RWPE2 (cell line): ENCODE data around the gene PRR14L.
"Not testable (repeated sequence)": the region's sequence is repeated elsewhere in the genome, so short reads cannot be mapped to it uniquely, and the experiment has no call there.

Experiments
- ATAC-seq: fragments of 200-7000 bp; cut with Tn5 transposase; 3 replicates; pipeline ENCODE4 v1.9.1; 2021; ENCODE audit warnings: low read depth
- DNase-seq: peaks from one replicate; pipeline ENCODE4 v3.0.0-alpha.2; 2020; ENCODE audit warnings: low spot score
- H3K27ac ChIP-seq: fragments of 450-650 bp; 2 replicates; pipeline ENCODE4 v1.5.1; 2017; ENCODE audit warnings: mild to moderate bottlenecking; ENCODE audit not compliant: poor library complexity, severe bottlenecking
- H3K27me3 ChIP-seq: fragments of 250-450 bp; sonication (Bioruptor Pico); 2 replicates; pipeline ENCODE4 v1.5.1; 2021; ENCODE audit warnings: mild to moderate bottlenecking, moderate library complexity; ENCODE audit not compliant: insufficient read depth, poor library complexity, severe bottlenecking
- H3K36me3 ChIP-seq: fragments of 250-450 bp; sonication (Bioruptor Pico); 2 replicates; pipeline ENCODE4 v1.5.1; 2020; ENCODE audit warnings: low read depth, mild to moderate bottlenecking, moderate library complexity
- H3K4me1 ChIP-seq: fragments of 250-450 bp; sonication (Bioruptor Pico); 2 replicates; pipeline ENCODE4 v1.5.1; 2021; ENCODE audit warnings: mild to moderate bottlenecking, moderate library complexity; ENCODE audit not compliant: insufficient read depth, poor library complexity, severe bottlenecking
- H3K4me3 ChIP-seq: fragments of 250-450 bp; sonication (Bioruptor Pico); 2 replicates; pipeline ENCODE4 v1.5.1; 2021; ENCODE audit warnings: mild to moderate bottlenecking, moderate library complexity; ENCODE audit not compliant: severe bottlenecking
- H3K9me3 ChIP-seq: fragments of 250-450 bp; sonication (Bioruptor Pico); 2 replicates; pipeline ENCODE4 v1.5.1; 2021; ENCODE audit warnings: mild to moderate bottlenecking, moderate library complexity; ENCODE audit not compliant: severe bottlenecking
- TF ChIP-seq, protein P1 (sequence below): fragments of 450-650 bp; IDR thresholded peaks from one replicate; pipeline ENCODE4 v1.5.1; 2017; ENCODE audit warnings: mild to moderate bottlenecking, moderate library complexity; ENCODE audit not compliant: poor library complexity, severe bottlenecking

The PRR14L gene

DNA sequence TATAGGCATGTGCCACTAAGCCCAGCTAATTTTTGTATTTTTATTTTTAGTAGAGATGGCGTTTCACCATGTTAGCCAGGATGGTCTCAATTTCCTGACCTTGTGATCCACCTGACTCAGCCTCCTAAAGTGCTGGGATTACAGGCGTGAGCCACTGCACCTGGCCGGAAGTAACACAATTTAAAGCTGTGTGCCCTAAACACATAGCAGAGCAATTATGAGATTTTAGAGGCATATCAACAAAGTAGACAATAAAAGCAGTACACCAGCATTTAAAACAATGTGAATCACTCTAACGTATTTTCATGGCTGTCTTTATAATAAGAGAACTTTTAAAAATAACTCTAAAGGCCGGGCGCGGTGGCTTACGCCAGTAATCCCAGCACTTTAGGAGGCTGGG lies 42.4 kb downstream of the PRR14L start:
- TF ChIP-seq, protein P1, sequence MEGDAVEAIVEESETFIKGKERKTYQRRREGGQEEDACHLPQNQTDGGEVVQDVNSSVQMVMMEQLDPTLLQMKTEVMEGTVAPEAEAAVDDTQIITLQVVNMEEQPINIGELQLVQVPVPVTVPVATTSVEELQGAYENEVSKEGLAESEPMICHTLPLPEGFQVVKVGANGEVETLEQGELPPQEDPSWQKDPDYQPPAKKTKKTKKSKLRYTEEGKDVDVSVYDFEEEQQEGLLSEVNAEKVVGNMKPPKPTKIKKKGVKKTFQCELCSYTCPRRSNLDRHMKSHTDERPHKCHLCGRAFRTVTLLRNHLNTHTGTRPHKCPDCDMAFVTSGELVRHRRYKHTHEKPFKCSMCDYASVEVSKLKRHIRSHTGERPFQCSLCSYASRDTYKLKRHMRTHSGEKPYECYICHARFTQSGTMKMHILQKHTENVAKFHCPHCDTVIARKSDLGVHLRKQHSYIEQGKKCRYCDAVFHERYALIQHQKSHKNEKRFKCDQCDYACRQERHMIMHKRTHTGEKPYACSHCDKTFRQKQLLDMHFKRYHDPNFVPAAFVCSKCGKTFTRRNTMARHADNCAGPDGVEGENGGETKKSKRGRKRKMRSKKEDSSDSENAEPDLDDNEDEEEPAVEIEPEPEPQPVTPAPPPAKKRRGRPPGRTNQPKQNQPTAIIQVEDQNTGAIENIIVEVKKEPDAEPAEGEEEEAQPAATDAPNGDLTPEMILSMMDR = no peak
- DNase-seq (no peak), ATAC-seq (no peak)
- no peak overlapping the region for H3K27ac ChIP-seq
- H3K4me3 ChIP-seq = no peak overlapping the region
- no peaks in the 10 kb centered on the region for H3K27me3 ChIP-seq
- no peaks in the 10 kb centered on the region for H3K9me3 ChIP-seq
- H3K4me1 ChIP-seq = no peaks in the 10 kb centered on the region
- H3K36me3 ChIP-seq = peaks cover 57% of the 10 kb centered on the region

DNA sequence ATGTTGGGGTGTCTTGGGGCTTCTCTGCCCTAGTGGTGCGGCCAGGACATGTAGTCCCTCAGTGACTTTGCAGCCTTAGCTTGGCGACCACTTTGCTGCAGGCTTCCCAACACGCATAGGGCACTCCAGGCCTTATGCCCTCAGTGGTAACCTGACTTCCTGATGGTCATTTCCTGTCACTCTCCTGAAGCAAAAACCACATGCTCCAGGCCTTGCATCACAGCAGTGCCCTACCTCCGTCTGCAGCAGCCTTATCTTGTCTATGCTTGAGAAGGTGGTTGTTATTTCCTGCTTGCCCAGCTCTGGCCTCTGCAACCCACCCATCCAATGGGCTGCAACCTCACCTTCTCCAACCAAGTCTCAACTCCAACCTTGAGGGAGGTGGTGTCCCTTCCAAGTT lies 54.5 kb downstream of the PRR14L start:
- TF ChIP-seq, protein P1 = no peak
- no peaks in the 10 kb centered on the region for H3K4me1 ChIP-seq
- H3K36me3 ChIP-seq = peaks cover 73% of the 10 kb centered on the region
- DNase-seq (no peak), ATAC-seq (no peak)
- no peaks in the 10 kb centered on the region for H3K27me3 ChIP-seq
- no peaks in the 10 kb centered on the region for H3K9me3 ChIP-seq
- no peak overlapping the region for H3K27ac ChIP-seq
- no peak overlapping the region for H3K4me3 ChIP-seq

DNA sequence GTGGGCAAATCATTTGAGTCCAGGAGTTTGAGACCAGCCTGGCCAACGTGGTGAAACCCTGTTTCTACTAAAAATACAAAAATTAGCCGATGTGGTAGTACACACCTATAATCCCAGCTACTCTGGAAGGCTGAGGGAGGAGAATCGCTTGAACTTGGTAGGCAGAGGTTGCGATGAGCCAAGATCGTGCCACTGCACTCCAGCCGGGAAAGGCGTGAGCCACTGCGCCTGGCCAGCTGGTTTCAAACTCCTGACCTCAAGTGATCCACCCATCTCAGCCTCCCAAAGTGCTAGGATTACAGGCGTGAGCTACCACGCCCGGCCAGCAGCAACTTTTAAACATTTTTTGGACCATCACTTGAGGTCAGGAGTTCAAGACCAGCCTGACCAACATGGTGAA lies 55.9 kb downstream of the PRR14L start:
- not testable (repeated sequence) for ATAC-seq

DNA sequence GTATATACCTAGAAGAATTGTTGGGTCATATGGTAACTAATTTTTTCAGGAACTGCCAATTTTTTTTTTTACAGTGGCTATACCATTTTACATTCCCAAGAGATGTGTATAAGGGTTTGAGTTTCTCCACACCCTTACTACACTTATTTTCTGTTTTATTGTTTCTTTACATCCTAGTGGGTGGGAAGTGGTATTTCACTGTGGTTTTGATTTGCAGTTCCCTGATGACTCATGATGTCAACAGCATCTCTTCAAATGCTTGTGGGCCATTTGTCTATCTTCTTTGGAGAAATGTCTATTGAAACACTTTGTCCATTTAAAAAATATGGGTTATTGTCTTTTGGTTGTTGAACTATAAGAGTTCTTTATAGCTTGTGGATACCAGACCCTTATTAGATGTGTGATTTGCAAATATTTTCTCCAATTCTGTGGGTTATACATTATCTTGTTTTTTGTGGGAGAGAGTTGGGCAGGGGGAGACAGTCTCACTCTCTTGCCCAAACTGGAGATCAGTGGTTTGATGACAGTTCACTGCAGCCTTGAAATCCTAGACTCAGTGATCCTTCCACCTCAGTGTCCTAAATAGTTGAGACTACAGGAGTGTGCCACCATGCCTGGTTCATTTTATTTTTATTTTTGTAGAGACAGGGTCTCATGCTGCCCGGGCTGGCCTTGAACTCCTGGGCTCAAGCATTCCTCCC lies 57.6 kb downstream of the PRR14L start:
- TF ChIP-seq, protein P1 = no peak
- Histone ChIP-seq H3K36me3 (peaks cover 70% of the 10 kb centered on the region), H3K9me3 (no peaks in the 10 kb centered on the region), H3K4me3 (no peak overlapping the region), H3K27ac (no peak overlapping the region), H3K4me1 (no peaks in the 10 kb centered on the region), H3K27me3 (no peaks in the 10 kb centered on the region)
- ATAC-seq (peak; percentile 44; the same call in 1 of the 3 replicates), DNase-seq (no peak)

More for the DNA sequence above, 55.9 kb downstream of the PRR14L start:
- H3K27me3 ChIP-seq, H3K4me1 ChIP-seq, H3K4me3 ChIP-seq, H3K9me3 ChIP-seq, DNase-seq, H3K27ac ChIP-seq: not testable (repeated sequence)
- peaks cover 69% of the 10 kb centered on the region for H3K36me3 ChIP-seq

DNA sequence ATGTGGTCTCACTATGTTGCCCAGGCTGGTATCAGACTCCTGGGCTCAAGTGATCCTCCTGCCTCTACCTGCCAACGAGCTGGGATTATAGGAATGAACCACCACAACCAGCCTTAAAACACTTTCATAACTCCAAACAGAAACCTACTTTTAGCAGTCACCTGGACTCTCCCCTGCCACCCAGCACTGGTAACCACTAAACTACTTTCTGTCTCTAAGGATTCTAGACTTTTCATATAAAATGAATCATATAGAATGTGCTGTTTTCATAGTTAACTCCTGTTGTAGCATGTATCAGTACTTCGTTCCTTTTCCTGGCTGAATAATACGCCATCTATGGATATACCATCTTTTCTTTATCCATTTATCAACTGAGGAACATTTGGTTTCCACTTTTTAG lies 58.5 kb downstream of the PRR14L start:
- ATAC-seq (no peak), DNase-seq (no peak)
- Histone ChIP-seq H3K4me3 (no peak overlapping the region), H3K9me3 (no peaks in the 10 kb centered on the region), H3K27me3 (no peaks in the 10 kb centered on the region), H3K27ac (no peak overlapping the region), H3K4me1 (no peaks in the 10 kb centered on the region), H3K36me3 (peaks cover 67% of the 10 kb centered on the region)
- TF ChIP-seq, protein P1 = no peak
